Measurements from ENCODE around the gene TANC1. TPM values are rescaled to one million over a fixed set of nuclear protein-coding genes. Genes with fewer than 3 reads are reported as not detected.

TANC1 gene
- polyA plus RNA-seq, 2 of the 4 experiments (the other 2 are of a cell fraction): 9.2 to 21.2 TPM

DNA sequence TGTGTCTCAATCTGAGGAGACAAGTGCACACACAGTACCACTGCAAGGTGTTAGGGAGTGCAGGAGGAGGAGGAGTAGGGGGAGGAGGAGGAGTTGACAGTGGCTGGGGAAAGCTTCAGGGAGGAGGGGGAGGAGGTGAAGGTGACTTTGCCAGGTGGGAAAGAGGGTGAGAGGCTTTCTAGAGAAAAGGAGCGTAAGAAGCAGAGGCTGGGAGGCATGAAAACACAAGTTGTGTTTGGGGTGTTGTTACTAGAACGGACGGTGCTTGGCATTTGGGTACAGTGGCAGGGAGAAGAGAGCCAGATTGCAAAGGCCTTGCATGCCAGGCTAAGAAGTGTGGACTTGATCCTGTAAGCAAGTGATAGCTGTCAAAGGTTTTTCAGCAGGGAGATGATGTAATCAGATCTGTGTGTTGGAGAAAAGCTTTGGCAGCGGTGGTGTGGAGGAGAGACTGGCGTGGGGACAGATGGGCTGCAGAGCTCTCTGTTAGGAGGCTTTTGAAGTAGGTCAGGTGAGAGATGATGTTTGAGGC, 16.2 kb downstream of the TANC1 start:
- CTCF ChIA-PET: interaction anchor here (0.8 to 1.7 kb wide), 2 partner anchors 10 to 17 kb away, joined by 3 to 5 read pairs; no protein-coding TSS in a partner anchor
- Histone ChIP-seq H3K27ac (peak overlapping the region in 1 of 2 experiments; percentile 47; a peak in 2 of 6 replicates), H3K4me2 (no peak overlapping the region), H3K4me3 (no peak overlapping the region), H3K9me3 (no peaks in the 10 kb centered on the region), H3K4me1 (peaks cover 19% of the 10 kb centered on the region)
- no peak for TF ChIP-seq FOSB (CRISPR knock-in tag; IDR thresholded peaks at IDR 0.05)
- TF ChIP-seq RFX5 (IDR thresholded peaks at IDR 0.05): no peak
- no peak for TF ChIP-seq CTCF (IDR thresholded peaks at IDR 0.05)
- TF ChIP-seq CEBPB (IDR thresholded peaks at IDR 0.05): no peak
- TF ChIP-seq NPAS2 (CRISPR knock-in tag; IDR thresholded peaks at IDR 0.05; ENCODE audit: borderline replicate concordance): no peak
- TF ChIP-seq FOSL2 (IDR thresholded peaks at IDR 0.05): no peak
- no peak for TF ChIP-seq FOSL2 (CRISPR knock-in tag; IDR thresholded peaks at IDR 0.05)
- TF ChIP-seq RARB (CRISPR knock-in tag; IDR thresholded peaks at IDR 0.05): no peak
- TF ChIP-seq HDAC2 (IDR thresholded peaks at IDR 0.05): no peak
- TF ChIP-seq PHF8 (IDR thresholded peaks at IDR 0.05; ENCODE audit: borderline replicate concordance, low read depth): no peak
- POLR2A ChIA-PET: interaction anchor here (0.9 kb wide), 1 partner anchor 16 kb away, joined by 3 read pairs; the partner anchor contains the start of gene TANC1
- WGBS (ENCODE audit: missing lambda C conversion rate): 71% methylated on average over 5 of the region's 5 CpGs
- no peak for FAIRE-seq
- peak in 1 of 2 experiments; percentile 40; a peak in 2 of 6 replicates for ATAC-seq
- no peak for DNase-seq (ENCODE audit: low read depth in 1 of 2, low spot score in 1 of 2)

GRCh38 chr2:158988501-158988900, 20.1 kb downstream of the TANC1 start:
- peaks cover 43% of the 10 kb centered on the region for H3K4me1 ChIP-seq
- no peak for ATAC-seq

GRCh38 chr2:158989165-158989564, 20.7 kb downstream of the TANC1 start:
- DNase-seq (ENCODE audit: low read depth in 1 of 2, low spot score in 1 of 2) (no peak), ATAC-seq (no peak), FAIRE-seq (no peak)
- CTCF ChIA-PET: interaction anchor here (0.6 to 1.2 kb wide), 3 partner anchors 8 to 130 kb away, joined by 3 read pairs; no protein-coding TSS in a partner anchor
- no peak overlapping the region for H3K4me3 ChIP-seq
- no peaks in the 10 kb centered on the region for H3K9me3 ChIP-seq
- 91% methylated on average over 5 of the region's 5 CpGs for WGBS (ENCODE audit: missing lambda C conversion rate)
- POLR2A ChIA-PET: no interaction called here
- H3K27ac ChIP-seq: peak overlapping the region in 1 of 2 experiments; percentile 67; a peak in 3 of 6 replicates
- peak overlapping the region; percentile 61; the same call in 1 of the 3 replicates for H3K4me2 ChIP-seq
- peaks cover 49% of the 10 kb centered on the region for H3K4me1 ChIP-seq
- TF ChIP-seq, protein P1, sequence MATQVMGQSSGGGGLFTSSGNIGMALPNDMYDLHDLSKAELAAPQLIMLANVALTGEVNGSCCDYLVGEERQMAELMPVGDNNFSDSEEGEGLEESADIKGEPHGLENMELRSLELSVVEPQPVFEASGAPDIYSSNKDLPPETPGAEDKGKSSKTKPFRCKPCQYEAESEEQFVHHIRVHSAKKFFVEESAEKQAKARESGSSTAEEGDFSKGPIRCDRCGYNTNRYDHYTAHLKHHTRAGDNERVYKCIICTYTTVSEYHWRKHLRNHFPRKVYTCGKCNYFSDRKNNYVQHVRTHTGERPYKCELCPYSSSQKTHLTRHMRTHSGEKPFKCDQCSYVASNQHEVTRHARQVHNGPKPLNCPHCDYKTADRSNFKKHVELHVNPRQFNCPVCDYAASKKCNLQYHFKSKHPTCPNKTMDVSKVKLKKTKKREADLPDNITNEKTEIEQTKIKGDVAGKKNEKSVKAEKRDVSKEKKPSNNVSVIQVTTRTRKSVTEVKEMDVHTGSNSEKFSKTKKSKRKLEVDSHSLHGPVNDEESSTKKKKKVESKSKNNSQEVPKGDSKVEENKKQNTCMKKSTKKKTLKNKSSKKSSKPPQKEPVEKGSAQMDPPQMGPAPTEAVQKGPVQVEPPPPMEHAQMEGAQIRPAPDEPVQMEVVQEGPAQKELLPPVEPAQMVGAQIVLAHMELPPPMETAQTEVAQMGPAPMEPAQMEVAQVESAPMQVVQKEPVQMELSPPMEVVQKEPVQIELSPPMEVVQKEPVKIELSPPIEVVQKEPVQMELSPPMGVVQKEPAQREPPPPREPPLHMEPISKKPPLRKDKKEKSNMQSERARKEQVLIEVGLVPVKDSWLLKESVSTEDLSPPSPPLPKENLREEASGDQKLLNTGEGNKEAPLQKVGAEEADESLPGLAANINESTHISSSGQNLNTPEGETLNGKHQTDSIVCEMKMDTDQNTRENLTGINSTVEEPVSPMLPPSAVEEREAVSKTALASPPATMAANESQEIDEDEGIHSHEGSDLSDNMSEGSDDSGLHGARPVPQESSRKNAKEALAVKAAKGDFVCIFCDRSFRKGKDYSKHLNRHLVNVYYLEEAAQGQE (IDR thresholded peaks at IDR 0.05): no peak
- TF ChIP-seq MAZ (IDR thresholded peaks at IDR 0.05; ENCODE audit: borderline replicate concordance, low read depth, low read length) (no peak), RFX5 (IDR thresholded peaks at IDR 0.05) (no peak), ZSCAN20 (CRISPR knock-in tag; IDR thresholded peaks at IDR 0.05) (no peak), ESRRA (IDR thresholded peaks at IDR 0.05; ENCODE audit: borderline replicate concordance, low read length) (no peak), HOXB13 (CRISPR knock-in tag; IDR thresholded peaks at IDR 0.05; ENCODE audit: low read depth) (no peak), FOSL2 (IDR thresholded peaks at IDR 0.05) (no peak), FOSL2 (CRISPR knock-in tag; IDR thresholded peaks at IDR 0.05) (no peak), CBX8 (IDR thresholded peaks at IDR 0.05) (no peak), MAFK (IDR thresholded peaks at IDR 0.05; ENCODE audit: partially characterized antibody) (no peak), HDAC2 (IDR thresholded peaks at IDR 0.05) (no peak), JUN (IDR thresholded peaks at IDR 0.05) (no peak), RNF2 (IDR thresholded peaks at IDR 0.05; ENCODE audit: borderline replicate concordance, low read depth) (no peak), POLR2AphosphoS2 (conservative IDR thresholded peaks at IDR 0.05; ENCODE audit: low read length) (no peak), CTCF (IDR thresholded peaks at IDR 0.05) (no peak), BHLHE40 (IDR thresholded peaks at IDR 0.05; ENCODE audit: low read depth, low read length) (no peak)

More at GRCh38 chr2:158988501-158988900, 20.1 kb downstream of the TANC1 start:
- CTCF ChIA-PET: interaction anchor here (0.8 to 3.1 kb wide), 3 partner anchors 20 to 129 kb away, joined by 3 to 15 read pairs (median 4); partner anchors contain the start of gene TANC1
- FAIRE-seq (no peak), DNase-seq (ENCODE audit: low read depth in 1 of 2, low spot score in 1 of 2) (no peak)
- POLR2A ChIA-PET: no interaction called here
- Histone ChIP-seq H3K9me3 (no peaks in the 10 kb centered on the region), H3K4me3 (no peak overlapping the region), H3K4me2 (no peak overlapping the region), H3K27ac (peak overlapping the region in 1 of 2 experiments; percentile 67; a peak in 3 of 6 replicates)
- 70% methylated on average over 5 of the region's 5 CpGs for WGBS (ENCODE audit: missing lambda C conversion rate)
- TF ChIP-seq JUN (IDR thresholded peaks at IDR 0.05) (no peak), RAD21 (conservative IDR thresholded peaks at IDR 0.05 in 1 of 2, IDR thresholded peaks at IDR 0.05 in 1 of 2) (no peak), NFE2L2 (conservative IDR thresholded peaks at IDR 0.05; ENCODE audit: low read length) (no peak), CBX8 (IDR thresholded peaks at IDR 0.05) (no peak), BHLHE40 (IDR thresholded peaks at IDR 0.05; ENCODE audit: low read depth, low read length) (no peak), JUNB (IDR thresholded peaks at IDR 0.05) (no peak), MYC (IDR thresholded peaks at IDR 0.05; ENCODE audit: borderline replicate concordance, low read length) (no peak), ZFP36 (IDR thresholded peaks at IDR 0.05; ENCODE audit: borderline replicate concordance, partially characterized antibody) (no peak), HEYL (CRISPR knock-in tag; IDR thresholded peaks at IDR 0.05) (no peak), TFCP2L1 (CRISPR knock-in tag; IDR thresholded peaks at IDR 0.05) (no peak), ZNF302 (CRISPR knock-in tag; IDR thresholded peaks at IDR 0.05) (no peak), SREBF2 (IDR thresholded peaks at IDR 0.05) (no peak), EP300 (IDR thresholded peaks at IDR 0.05) (no peak), HOXB13 (CRISPR knock-in tag; IDR thresholded peaks at IDR 0.05; ENCODE audit: low read depth) (no peak), PHF8 (IDR thresholded peaks at IDR 0.05; ENCODE audit: borderline replicate concordance, low read depth) (no peak), RARB (CRISPR knock-in tag; IDR thresholded peaks at IDR 0.05) (no peak), MAZ (IDR thresholded peaks at IDR 0.05; ENCODE audit: borderline replicate concordance, low read depth, low read length) (no peak)

Measured in A549 (cell line).